Peyer's patch (tissue), 4 donors: Measurements from ENCODE around the gene FAM89A.

Experiments
- POLR2A ChIP-seq, 2 donors: fragments of 450-650 bp; IDR thresholded peaks; one replicate each; pipeline ENCODE4 v1.5.1; 2017; ENCODE audit warnings: antibody characterized with exemption in 2 of 2, mild to moderate bottlenecking in 2 of 2, moderate library complexity in 2 of 2
- TF ChIP-seq, protein P1 (sequence below), 6 experiments: fragments of 450-650 bp in 4 of 6; fragments of 200-600 bp in 2 of 6; sonication (generic) in 1 of 6; IDR thresholded peaks; one replicate each; pipeline ENCODE4 v1.5.1; 2017 to 2019; ENCODE audit warnings: antibody characterized with exemption in 6 of 6, mild to moderate bottlenecking in 3 of 6, moderate library complexity in 1 of 6

DNA sequence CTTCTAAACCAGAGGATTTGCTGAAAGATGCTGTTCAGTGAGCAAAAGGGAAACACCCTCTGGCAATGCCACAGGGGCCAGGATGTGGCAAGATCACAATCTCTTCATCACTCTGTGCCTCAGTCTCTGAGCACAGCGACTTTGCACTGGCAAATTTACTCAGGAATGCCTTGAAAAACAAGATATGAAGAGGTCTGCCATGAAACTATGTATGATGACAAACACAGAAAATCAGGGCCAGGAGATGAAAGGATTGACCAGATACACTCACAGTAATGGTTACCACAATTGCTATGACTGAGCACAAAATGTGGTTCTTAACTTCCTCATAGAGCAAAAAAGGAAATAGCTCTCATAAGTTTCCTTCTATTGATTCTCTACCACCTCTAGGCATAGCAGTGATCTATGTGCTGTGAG is 67.2 kb downstream of the FAM89A start:
- no peak for TF ChIP-seq POLR2A (IDR thresholded peaks at IDR 0.05)
- TF ChIP-seq, protein P1, sequence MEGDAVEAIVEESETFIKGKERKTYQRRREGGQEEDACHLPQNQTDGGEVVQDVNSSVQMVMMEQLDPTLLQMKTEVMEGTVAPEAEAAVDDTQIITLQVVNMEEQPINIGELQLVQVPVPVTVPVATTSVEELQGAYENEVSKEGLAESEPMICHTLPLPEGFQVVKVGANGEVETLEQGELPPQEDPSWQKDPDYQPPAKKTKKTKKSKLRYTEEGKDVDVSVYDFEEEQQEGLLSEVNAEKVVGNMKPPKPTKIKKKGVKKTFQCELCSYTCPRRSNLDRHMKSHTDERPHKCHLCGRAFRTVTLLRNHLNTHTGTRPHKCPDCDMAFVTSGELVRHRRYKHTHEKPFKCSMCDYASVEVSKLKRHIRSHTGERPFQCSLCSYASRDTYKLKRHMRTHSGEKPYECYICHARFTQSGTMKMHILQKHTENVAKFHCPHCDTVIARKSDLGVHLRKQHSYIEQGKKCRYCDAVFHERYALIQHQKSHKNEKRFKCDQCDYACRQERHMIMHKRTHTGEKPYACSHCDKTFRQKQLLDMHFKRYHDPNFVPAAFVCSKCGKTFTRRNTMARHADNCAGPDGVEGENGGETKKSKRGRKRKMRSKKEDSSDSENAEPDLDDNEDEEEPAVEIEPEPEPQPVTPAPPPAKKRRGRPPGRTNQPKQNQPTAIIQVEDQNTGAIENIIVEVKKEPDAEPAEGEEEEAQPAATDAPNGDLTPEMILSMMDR (IDR thresholded peaks at IDR 0.05) = no peak
